Inflammatory macrophage treated with lipopolysaccharide for 4 hours (primary cell): ENCODE data around the gene TMEM131.

Experiments
- DNase-seq: peaks from one replicate; pipeline ENCODE4 v3.0.0-alpha.2; 2020

The TMEM131 gene

DNA sequence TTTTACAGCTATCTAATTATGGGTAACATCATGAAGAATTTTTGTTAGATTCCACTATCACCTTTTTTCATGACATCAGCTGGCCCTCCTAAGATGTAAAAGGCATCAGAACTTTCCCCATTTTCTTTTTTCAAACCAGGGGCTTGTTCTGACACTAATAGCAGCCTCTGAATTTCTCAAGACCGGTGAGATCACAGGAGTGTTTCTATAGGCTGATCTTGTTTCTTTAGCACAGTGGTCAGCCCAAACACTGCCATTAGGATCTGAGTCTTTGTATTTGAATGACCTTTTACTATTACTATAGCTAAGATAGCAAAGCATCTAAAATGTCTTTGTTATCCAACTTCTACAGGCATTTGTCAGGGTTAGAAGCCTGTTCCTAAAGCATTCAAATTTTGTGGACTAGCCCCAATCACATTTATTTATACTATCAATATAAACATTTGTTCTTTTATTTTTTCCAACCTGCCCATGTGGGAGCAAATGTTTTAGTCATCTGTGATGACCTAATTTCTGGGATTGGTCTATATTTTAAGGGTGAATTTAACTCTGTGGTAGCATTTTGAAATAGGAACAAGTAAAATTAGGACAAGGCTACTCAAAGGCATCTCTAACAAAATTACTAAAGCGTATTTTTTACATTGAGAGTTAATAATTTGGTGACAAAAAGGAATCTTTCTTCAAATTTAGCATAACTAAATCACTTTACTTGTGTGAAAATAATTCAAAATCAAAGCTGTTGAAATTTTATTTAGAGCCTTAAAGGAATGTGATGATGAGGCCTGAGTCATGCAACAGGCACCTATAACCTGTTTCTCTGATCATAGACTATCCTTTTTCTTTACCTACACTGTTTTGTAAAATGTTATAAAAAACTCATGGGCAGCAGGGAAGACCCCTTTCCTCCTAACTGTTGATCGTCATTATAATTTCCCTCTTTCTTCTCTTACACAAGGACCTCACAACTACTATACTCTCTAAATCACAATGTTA is 243.1 kb downstream of the TMEM131 start:
- DNase-seq: no peak

DNA sequence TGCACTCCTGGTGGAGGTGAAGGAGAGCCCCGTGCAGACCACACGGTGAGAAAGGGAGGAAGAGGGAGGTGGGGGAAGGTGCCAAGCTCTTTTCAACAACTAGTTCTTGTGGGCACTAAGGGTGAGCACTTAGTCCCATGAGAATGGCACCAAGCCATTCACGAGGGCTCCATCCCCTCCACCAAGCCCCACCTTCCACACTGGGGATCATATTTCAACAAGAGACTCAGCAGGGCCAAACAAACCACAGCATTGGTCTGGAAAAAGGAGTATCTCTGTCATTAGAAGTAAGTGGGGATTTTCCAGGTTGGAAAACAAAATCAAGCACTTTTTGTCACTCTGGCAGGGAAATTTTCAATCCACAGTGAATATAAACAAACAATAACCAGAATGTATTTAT is 244.0 kb downstream of the TMEM131 start:
- DNase-seq: no peak

DNA sequence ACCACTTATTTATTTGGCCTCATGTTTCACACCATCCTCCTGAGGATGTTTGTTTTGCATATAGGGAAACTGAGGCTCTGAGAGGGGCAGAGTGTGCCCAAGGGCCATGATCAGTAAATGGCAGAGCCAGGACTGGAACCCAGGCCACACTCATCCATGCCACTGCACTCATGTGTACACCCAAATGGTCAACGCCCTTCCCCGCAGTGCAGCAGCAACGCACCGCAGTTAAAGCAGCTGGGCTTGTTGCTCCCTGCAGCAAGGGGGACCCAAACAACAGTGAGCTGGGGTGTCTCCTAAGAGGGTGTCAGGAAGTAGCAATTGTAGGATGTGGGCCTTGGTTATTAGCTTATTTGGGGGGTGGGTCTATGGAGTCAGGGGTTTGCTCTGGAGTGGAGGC is 245.7 kb downstream of the TMEM131 start:
- no peak for DNase-seq

- DNase-seq: no peak
Observed at GRCh38 chr2:97749581-97749980, 246.2 kb downstream of the TMEM131 start.

- no peak for DNase-seq
Observed at GRCh38 chr2:97747716-97748115, 248.0 kb downstream of the TMEM131 start.

DNA sequence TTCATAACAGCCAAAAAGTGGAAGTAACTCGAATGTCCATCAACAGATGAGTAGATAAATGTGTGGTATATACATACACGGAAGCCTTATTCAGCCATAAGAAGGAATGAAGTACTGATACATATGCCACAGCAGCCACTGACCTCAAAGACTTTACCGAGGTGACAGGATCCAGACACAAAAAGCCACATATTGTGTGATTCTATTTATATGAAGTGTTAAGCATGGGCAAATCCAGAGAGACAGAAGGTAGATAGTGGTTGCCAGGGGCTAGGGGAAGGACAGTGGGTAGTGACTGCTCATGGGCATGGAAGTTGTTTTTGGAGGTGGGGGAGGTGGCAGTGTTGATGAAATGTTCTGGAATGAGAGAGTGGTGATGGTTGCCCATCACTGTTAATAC is 248.5 kb downstream of the TMEM131 start:
- DNase-seq: no peak

DNA sequence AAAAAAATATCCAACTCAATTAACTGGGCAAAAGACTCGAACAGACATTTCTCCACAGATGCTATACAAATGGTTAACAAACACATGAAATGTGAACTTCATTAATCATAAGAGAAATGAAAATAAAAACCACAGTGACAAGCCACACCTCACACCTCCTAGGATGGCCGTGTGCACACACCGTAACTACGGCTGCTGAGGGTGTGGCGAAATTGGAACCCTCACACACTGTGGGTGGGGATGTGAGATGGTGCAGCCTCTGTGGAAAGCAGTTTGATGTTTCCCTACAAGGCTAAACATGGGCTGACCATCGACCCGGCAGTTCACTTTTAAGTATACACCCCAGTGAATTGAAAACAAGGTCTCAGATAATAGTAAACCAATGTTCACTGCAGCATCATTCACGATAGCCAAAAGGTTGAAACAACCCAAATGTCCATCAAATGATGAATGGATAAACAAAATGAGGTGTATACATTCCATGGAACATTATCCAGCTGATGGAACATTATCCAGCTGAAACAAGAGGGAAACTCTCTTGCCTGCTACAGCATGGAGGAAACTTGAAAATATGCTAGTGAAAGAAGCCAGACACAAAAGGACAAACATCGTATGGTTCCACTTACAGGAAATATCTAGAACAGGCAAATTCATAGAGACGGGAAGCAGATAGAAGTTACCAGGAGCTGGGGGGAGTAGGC is 250.1 kb downstream of the TMEM131 start:
- no peak for DNase-seq

DNA sequence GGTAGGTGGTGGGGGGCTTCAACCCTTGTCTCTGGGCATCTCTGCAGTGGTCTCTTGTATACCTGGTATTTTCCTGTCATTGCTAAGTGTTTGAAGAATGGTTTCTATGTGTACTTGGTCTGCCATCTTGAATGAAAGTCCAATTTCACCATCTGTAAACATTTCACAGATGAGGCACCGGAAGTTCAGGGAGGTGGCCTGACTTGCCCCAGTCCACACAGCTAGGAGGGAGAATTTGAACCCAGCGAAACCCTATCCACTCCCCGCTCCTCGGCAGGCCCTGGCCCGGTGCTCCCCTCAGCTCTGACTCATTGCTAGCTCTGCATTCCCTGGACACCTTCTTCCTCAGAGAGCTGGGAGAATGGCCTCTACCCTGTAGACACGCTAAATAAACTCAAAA is 251.8 kb downstream of the TMEM131 start:
- DNase-seq: no peak

- peak; percentile 17 for DNase-seq
Observed at GRCh38 chr2:97742381-97742847, 253.3 kb downstream of the TMEM131 start.

GRCh38 chr2:97741686-97742085 is 254.1 kb downstream of the TMEM131 start:
- no peak for DNase-seq

DNA sequence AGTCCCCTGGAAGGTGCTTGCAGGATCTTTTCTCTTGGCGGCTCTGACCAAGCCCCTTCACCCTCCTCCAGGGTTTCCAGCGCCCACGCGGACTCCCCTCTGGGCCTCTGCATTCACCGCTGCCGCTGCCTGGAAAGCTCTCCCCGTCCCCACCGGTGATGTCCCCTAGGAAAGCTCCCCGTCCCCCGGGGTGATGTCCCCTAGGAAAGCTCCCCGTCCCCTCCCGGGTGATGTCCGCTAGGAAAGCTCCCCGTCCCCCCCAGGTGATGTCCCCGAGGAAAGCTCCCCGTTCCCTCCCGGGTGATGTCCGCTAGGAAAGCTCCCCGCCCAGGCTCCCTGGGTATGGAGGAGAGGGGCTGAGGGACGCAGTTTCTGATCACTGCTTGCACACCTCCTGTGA is 254.5 kb downstream of the TMEM131 start:
- no peak for DNase-seq

- peak; percentile 43 for DNase-seq
Observed at GRCh38 chr2:97740590-97741182, 255.1 kb downstream of the TMEM131 start.

DNA sequence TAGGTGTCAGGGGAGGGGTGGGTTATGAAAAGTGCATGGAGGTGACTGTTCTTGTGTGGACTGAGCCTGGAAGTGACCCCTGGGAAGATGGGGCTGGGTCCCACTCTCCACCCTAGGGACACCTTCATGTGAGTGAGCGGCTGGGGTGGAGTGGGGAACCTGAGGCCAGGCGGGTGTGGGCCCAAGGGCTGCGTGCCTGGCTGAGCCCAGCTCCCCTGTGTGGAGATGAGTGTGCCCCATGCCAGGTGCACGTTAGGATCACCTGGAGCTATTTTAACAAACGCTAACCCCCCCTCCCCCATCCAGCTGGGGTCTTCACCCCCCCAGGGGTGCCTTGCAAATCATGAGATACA is 255.9 kb downstream of the TMEM131 start:
- DNase-seq: no peak

- no peak for DNase-seq
Observed at GRCh38 chr2:97739020-97739892, 256.5 kb downstream of the TMEM131 start.

DNA sequence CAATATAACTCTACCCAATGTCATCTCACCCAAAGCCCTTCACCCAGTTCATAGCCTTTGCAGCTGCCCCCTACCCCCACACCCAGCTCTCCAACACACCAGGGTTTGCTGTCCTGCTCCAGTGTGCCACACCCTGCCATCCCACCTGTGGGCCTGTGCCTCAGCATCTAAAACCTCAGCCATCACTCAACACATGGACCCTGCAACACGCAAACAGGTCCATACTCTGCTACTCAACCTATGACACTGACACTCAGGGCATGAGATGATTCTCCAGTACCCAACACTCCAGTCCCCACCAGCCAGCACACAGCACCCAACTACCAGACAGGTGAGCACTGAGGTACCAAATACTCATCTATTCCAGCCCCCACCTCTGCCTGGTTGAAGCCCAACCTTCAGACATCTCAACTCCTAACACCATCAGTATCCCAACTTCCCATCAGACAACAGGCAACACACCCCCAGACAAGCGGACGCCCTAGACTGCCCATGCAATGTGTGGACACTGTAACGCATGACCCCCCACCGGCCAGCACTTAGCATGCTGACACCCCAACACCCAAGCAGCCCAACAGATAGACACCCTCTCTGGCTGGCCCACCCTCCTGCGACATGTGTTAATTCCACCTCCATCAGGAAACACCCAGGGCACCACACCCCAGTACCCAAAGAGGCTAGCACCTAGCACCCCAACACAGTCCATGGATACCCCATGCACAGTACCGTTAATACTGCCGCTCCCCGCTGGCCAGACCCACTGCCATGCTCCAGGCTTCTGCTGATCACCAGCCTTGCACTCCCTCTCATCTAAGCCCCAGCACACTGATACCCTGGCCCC is 257.3 kb downstream of the TMEM131 start:
- DNase-seq: no peak

DNA sequence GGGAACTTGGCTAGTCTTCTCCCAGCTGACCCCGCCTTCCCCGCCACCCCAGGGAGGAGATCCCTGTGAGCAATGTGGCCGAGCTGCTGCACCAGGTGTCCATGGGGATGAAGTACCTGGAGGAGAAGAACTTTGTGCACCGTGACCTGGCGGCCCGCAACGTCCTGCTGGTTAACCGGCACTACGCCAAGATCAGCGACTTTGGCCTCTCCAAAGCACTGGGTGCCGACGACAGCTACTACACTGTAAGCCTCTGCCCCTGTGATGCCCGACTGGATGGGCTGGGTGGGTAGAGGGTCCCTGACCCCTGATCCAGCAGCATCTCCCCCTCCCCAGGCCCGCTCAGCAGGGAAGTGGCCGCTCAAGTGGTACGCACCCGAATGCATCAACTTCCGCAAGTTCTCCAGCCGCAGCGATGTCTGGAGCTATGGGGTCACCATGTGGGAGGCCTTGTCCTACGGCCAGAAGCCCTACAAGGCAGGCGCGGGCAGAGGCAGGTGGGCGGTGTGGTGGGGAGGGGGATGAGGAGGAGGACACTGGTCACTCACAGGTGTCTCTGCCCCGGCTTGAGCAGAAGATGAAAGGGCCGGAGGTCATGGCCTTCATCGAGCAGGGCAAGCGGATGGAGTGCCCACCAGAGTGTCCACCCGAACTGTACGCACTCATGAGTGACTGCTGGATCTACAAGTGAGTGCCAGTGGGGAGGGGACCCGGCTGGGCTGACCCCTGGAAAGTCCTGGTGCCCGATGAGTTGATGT is 258.1 kb downstream of the TMEM131 start:
- no peak for DNase-seq

GRCh38 chr2:97736608-97737330 is 259.0 kb downstream of the TMEM131 start:
- DNase-seq: no peak

GRCh38 chr2:97736185-97736584 is 259.6 kb downstream of the TMEM131 start:
- DNase-seq: no peak

DNA sequence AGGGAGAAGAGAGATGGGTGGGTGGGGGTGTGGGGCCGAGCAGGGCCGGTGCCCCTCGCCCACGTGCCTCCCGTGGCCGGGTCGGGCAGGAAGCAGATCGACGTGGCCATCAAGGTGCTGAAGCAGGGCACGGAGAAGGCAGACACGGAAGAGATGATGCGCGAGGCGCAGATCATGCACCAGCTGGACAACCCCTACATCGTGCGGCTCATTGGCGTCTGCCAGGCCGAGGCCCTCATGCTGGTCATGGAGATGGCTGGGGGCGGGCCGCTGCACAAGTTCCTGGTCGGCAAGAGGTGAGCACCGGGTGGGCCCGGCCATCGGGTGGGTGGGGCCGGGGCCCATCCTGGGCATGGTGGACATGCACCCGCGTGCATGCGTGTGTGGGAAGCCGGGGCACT is 260.6 kb downstream of the TMEM131 start:
- DNase-seq: no peak
